Activated T-helper 2 cell treated with anti-CD3 and anti-CD28 coated beads, Interferon-gamma antibody, Interleukin-2, Interleukin-4, amounts not matched to agents 10 μg/mL and 5 μg/mL and 100 μg/mL, durations not matched to agents 14 hours and 24 hours and 36 hours (primary cell): ENCODE results near the gene ANO3. TPM values are rescaled to one million over a fixed set of nuclear protein-coding genes. Genes with fewer than 3 reads are reported as not detected.
"Not testable (repeated sequence)": the region's sequence is repeated elsewhere in the genome, so short reads cannot be mapped to it uniquely, and the experiment has no call there.

Experiments used
- DNase-seq: peaks from one replicate; pipeline ENCODE4 v3.0.0; 2021; ENCODE audit warnings: low spot score
- H3K27ac Mint-ChIP-seq: one replicate; pipeline ENCODE4 v1.8.0; 2021; ENCODE audit warnings: mixed read lengths
- H3K27me3 Mint-ChIP-seq: one replicate; pipeline ENCODE4 v1.8.0; 2021; ENCODE audit warnings: low read depth, mixed read lengths
- H3K36me3 Mint-ChIP-seq: one replicate; pipeline ENCODE4 v1.8.0; 2021; ENCODE audit warnings: low read depth, mixed read lengths
- H3K4me1 Mint-ChIP-seq: one replicate; pipeline ENCODE4 v1.8.0; 2021; ENCODE audit warnings: low read depth, mixed read lengths
- H3K4me3 Mint-ChIP-seq: one replicate; pipeline ENCODE4 v1.8.0; 2021; ENCODE audit warnings: low read depth, mild to moderate bottlenecking, moderate library complexity, mixed read lengths
- H3K9me3 Mint-ChIP-seq: one replicate; pipeline ENCODE4 v1.8.0; 2021; ENCODE audit warnings: mixed read lengths
- intact Hi-C: fragments of 100-400 bp; cut with micrococcal nuclease; formaldehyde crosslinking; loops from one replicate; pipeline ENCODE4 v1.15.1; 2023
- total RNA-seq: library from RNA; stranded (reverse); gene quantifications from 2 replicates; pipeline ENCODE4 v1.2.3, GENCODE V29; 2022

ANO3 gene
- total RNA-seq, 1 donor from 2014 or later: not detected

DNA sequence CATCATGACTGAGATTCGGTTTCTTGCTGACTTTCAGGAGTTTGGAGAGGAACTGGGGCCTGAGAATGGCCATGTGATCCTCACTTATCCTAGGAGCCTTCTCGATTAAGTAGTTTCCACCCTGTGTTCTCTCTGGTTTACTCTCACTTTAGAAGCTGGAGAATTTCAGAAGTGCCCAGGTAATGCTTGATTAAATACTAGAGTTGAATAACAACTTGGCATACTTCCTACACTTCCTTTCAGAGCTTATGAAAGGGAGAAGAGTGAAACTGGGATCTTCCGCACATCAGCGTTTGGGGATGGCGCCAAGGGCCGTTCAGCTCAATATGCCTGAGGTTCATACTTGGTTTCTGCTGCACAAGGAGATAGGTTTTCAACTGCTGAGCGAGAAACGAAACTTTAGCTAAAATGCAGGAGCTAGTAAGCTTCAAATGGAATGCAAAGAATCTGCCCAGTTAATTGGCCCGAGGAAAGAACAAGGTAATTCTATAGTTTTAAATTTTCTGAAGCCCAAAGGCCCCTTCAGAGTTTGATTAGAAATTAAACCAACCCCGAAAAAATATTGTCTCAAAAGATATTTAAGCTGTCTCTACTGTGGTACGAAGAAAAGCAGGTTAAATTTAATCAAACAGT is 241.0 kb downstream of the ANO3 start:
- Mint-ChIP-seq H3K4me3 (no peak overlapping the region), H3K27me3 (no peaks in the 10 kb centered on the region), H3K36me3 (no peaks in the 10 kb centered on the region), H3K4me1 (no peaks in the 10 kb centered on the region), H3K27ac (no peak overlapping the region), H3K9me3 (peaks cover 6% of the 10 kb centered on the region)
- DNase-seq: no peak
- intact Hi-C loops: no loop called here

DNA sequence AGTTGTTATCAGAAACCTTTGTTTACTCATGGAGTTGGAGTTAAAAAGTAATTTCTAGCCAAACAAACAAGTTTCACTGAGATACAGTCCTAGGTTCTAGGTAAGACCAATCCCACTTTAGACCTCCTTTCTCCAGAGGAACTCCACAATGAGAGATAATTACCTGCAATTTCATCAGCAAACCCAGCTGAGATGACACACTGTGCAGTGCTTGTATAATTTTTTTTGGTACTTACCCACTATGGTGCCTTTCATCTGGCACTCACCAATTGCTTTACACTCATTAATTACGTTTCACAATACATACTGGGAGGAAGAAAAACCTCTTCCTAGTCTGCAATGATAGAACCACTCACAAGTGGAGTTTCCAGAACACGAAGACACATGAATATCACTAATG is 242.0 kb downstream of the ANO3 start:
- Mint-ChIP-seq H3K9me3 (peaks cover 4% of the 10 kb centered on the region), H3K27me3 (no peaks in the 10 kb centered on the region), H3K27ac (no peak overlapping the region), H3K4me1 (no peaks in the 10 kb centered on the region), H3K4me3 (no peak overlapping the region), H3K36me3 (no peaks in the 10 kb centered on the region)
- no peak for DNase-seq
- intact Hi-C loops: no loop called here

DNA sequence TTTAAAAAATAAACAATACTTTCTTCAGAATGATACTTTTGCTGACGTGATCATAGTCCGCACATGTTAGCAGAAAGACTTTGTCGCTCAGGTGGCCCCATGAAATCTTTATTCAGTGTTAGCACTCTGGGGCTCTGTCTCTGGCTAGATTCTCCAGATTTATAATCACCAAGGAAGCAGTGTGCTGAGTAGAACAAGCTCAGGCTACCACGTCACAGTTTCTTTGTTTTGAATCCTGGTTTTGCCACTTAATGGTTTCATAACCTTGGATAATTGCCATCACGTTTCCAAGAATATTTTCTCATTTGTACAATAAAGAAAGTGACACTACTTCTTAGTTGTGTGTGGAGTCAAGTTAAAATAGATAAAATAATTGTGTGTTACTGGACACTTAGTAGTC is 244.0 kb downstream of the ANO3 start:
- Mint-ChIP-seq H3K36me3 (no peaks in the 10 kb centered on the region), H3K4me1 (no peaks in the 10 kb centered on the region), H3K9me3 (peaks cover 4% of the 10 kb centered on the region), H3K27ac (no peak overlapping the region), H3K27me3 (no peaks in the 10 kb centered on the region), H3K4me3 (no peak overlapping the region)
- intact Hi-C loops: no loop called here
- DNase-seq: no peak

DNA sequence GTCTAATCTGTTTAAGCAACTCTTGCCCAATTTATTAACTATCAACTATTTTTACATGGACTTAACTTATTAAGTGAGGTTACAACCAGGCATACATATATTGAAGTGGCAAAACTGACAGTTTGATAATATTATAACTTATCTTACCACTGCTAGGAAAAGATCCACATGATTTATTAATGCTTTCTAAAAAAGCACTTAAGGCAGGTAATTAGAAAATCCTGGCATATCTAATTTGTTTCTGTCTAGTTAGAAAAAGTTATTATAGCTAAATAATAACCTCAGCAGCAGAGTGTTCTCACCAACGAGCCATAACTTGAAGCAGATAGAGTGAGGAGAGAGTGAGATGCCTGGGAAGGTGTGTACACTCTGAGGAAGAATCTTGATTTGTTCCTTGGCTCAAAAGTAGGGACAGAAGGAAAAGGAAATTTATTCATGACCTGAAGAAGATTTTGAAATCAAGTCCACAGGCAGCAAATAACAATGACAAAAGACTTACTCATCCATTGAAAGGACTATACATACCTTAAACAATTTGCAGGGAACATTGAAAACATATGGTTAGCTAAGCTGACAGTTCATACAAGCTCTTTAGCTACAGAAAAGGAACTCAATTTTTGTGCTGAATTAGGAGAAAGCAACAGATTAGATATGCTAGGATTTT is 247.2 kb downstream of the ANO3 start:
- intact Hi-C loops: no loop called here
- no peaks in the 10 kb centered on the region for H3K4me1 Mint-ChIP-seq
- H3K9me3 Mint-ChIP-seq: peaks cover 4% of the 10 kb centered on the region
- H3K36me3 Mint-ChIP-seq: no peaks in the 10 kb centered on the region
- H3K4me3 Mint-ChIP-seq: no peak overlapping the region
- DNase-seq: no peak
- H3K27ac Mint-ChIP-seq: no peak overlapping the region
- no peaks in the 10 kb centered on the region for H3K27me3 Mint-ChIP-seq

DNA sequence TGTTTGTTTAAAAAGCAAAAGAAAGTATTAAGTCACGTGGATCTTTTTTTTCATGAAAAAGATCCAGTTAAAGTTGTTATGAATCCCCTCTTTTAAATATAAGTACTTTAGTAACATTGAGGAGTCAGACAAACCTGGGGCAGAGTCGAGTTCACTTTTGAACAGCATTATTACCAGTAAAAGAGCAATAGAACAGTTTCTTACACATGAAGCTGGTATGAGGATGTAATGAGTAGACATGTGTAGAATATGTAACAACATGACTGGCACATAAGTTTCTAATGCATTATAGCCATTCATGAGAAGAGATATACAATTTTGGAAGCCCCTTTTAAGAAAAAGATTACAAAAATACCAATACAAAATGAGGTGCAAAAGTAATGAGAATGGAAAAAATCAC is 247.8 kb downstream of the ANO3 start:
- Mint-ChIP-seq H3K9me3 (peaks cover 4% of the 10 kb centered on the region), H3K27me3 (no peaks in the 10 kb centered on the region), H3K4me1 (no peaks in the 10 kb centered on the region), H3K36me3 (no peaks in the 10 kb centered on the region), H3K27ac (no peak overlapping the region), H3K4me3 (no peak overlapping the region)
- intact Hi-C loops: no loop called here
- no peak for DNase-seq

DNA sequence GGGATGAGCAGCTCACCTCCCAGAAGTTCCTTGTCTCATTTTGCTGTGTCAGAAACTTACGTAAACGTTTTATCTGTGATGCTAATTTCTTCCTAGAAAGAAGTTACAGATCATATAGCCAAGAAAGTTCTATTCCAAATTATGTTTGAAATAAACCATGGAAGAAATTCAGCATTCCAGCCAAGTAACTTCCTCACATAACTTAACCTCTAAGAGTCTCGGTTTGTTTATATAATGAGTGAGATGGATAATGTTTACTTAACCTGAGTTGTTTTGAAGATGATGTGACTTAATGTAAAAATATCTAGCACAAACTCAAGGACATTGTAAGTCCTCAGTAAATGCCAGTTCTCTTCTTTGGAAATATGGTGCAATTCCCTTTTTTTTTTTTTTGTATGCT is 249.0 kb downstream of the ANO3 start:
- Mint-ChIP-seq H3K4me1 (no peaks in the 10 kb centered on the region), H3K27me3 (no peaks in the 10 kb centered on the region), H3K4me3 (no peak overlapping the region), H3K27ac (no peak overlapping the region), H3K9me3 (peaks cover 4% of the 10 kb centered on the region), H3K36me3 (no peaks in the 10 kb centered on the region)
- intact Hi-C loops: no loop called here
- DNase-seq: no peak

DNA sequence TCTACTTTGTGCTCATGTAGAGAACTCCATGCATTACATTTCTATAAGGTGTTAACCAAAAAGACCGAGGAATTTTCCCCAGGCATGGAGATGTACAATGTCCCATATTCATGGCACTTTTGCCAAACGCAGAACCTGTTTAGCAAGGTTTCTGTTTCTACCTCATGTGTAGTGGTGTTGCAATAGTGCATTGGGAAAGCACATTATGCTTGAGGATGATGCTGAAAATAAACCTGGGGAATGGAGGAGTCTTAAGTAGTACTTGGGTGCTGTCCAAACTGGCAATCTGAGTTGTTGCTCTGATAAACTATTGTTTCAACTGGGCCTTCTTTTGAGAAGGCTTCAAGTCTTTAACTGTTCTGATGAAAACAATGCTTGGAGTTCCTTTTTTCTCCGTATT is 251.6 kb downstream of the ANO3 start:
- H3K4me3 Mint-ChIP-seq: no peak overlapping the region
- no peak for DNase-seq
- intact Hi-C loops: no loop called here
- peaks cover 8% of the 10 kb centered on the region for H3K9me3 Mint-ChIP-seq
- no peak overlapping the region for H3K27ac Mint-ChIP-seq
- H3K4me1 Mint-ChIP-seq: no peaks in the 10 kb centered on the region
- H3K36me3 Mint-ChIP-seq: no peaks in the 10 kb centered on the region
- H3K27me3 Mint-ChIP-seq: no peaks in the 10 kb centered on the region

DNA sequence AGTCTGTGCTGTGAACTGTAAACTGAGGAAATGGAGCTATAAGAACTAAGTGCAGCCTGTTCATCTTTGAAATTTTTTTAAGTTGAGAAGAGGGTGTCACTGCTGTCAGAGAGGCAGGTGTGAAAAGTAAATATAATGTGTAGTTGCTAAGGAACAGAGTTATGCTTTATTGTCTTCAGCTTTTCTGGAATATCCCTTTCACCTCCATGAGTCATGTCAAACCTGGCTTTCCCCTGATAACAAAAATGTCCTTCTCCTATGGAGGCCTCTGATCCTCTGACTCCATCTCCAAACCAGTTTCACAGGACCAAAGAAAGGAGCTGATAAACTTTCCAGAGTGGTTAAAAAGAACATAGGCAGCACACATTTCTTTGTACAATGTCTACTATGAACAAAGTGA is 252.9 kb downstream of the ANO3 start:
- intact Hi-C loops: no loop called here
- peaks cover 14% of the 10 kb centered on the region for H3K9me3 Mint-ChIP-seq
- no peaks in the 10 kb centered on the region for H3K4me1 Mint-ChIP-seq
- no peaks in the 10 kb centered on the region for H3K27me3 Mint-ChIP-seq
- DNase-seq: no peak
- H3K4me3 Mint-ChIP-seq: no peak overlapping the region
- no peaks in the 10 kb centered on the region for H3K36me3 Mint-ChIP-seq
- no peak overlapping the region for H3K27ac Mint-ChIP-seq

DNA sequence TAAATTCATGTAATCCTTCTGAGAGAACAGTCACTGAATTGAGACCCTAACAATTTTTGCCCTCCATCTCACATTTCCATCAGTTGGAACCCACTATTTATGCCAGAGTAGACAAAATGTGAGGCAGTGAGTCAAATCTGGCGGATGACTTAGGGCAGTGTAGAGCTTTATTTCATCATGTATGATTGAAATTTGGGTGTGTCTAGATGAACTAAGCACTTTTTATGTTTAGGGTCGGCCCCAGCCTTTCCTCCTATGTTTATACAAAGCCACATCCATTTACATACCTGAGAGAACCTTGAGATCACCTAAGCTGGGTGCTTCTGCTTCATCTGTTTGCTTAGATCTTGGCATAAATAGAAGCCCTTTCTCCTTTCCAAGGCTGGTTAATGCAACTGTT is 255.1 kb downstream of the ANO3 start:
- no peak overlapping the region for H3K4me3 Mint-ChIP-seq
- DNase-seq: no peak
- no peaks in the 10 kb centered on the region for H3K4me1 Mint-ChIP-seq
- H3K9me3 Mint-ChIP-seq: peaks cover 26% of the 10 kb centered on the region
- H3K27ac Mint-ChIP-seq: no peak overlapping the region
- no peaks in the 10 kb centered on the region for H3K36me3 Mint-ChIP-seq
- no peaks in the 10 kb centered on the region for H3K27me3 Mint-ChIP-seq
- intact Hi-C loops: no loop called here

DNA sequence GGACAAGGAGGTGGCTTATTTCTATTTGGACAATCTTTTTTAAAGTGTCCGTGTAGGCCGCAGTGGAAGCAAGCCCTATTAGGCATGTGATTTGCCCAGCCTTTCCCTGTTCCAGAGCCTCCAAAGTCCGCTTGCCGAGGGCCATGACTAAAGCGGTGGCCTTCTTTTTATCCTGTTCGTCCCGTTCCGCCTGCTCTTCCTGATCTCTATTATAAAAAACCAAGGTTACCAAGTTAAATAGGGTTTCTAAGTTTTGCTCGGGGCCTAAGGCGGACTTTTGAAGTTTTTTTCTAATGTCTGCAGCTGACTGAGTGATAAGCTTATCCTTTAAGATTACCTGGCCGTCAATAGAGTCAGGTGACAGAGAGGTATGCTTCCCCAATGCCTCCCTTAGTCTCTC is 261.8 kb downstream of the ANO3 start:
- no peak overlapping the region for H3K27ac Mint-ChIP-seq
- H3K4me1 Mint-ChIP-seq: no peaks in the 10 kb centered on the region
- H3K9me3 Mint-ChIP-seq: peaks cover 30% of the 10 kb centered on the region
- H3K4me3 Mint-ChIP-seq: no peak overlapping the region
- intact Hi-C loops: no loop called here
- no peaks in the 10 kb centered on the region for H3K36me3 Mint-ChIP-seq
- no peak for DNase-seq
- H3K27me3 Mint-ChIP-seq: no peaks in the 10 kb centered on the region

DNA sequence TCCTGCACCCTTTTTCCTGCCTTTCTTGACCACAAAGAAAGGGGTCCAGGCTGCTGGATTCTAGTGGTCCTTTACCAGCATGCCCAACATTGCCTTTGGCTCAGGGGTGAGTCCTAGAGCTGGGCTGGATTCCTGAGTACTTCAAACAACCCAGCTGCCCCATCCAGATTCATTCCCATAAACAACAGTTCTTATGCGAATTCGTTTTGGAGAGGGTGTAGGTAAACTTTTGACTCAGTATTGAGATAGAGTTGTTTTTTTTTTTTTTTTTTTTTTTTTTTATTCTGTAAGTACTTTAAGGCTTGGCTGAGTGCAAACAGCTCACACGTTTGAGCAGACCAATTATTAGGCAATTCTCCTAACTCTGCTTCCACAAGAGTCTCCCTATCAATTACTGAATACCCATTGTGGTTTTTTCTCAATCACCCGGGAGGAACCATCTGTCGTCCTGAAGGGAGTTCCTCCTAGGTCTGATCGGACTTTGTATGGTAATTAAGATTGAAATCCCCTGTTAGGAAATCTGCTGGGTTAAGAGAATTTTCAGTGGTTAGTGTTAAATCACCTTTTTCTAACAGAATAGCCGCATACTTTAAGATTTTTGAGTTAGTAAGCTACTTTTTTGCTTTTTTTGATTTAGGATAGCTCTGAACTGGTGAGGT is 263.4 kb downstream of the ANO3 start:
- H3K4me1 Mint-ChIP-seq, H3K27ac Mint-ChIP-seq, DNase-seq, H3K27me3 Mint-ChIP-seq, intact Hi-C loops, H3K4me3 Mint-ChIP-seq, H3K36me3 Mint-ChIP-seq: not testable (repeated sequence)
- H3K9me3 Mint-ChIP-seq: peaks cover 23% of the 10 kb centered on the region

DNA sequence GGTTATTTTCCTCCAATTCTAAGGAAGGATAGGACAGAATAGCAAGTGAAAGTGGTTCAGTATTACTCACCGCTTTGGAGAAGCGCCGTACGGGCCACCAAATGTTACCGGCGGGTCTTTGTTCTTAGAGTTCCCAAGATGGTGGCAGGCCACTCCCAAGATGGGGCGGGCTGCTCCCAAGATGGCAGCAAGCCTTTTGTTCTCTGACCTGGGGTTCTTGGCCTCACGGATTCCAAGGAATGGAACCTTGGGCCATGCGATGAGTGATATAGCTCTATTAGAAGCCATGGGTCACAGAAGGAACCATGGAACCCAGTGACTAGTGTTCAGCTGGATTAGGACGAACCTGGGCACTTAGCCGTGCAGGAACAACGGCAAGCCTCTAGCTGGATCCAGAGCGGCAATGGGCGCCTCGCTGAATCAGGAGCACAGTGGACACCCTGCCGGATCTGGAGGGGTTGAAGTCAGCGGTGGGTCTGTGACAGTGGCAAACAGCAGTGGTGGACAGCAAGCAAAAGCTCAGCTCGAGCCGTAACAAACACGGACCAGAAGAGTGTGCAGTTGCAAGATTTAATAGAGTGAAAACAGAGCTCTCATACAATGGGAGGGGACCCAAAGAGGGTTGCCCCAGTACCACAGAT is 265.2 kb downstream of the ANO3 start:
- H3K27me3 Mint-ChIP-seq, intact Hi-C loops, H3K4me3 Mint-ChIP-seq, DNase-seq, H3K4me1 Mint-ChIP-seq, H3K36me3 Mint-ChIP-seq, H3K27ac Mint-ChIP-seq: not testable (repeated sequence)
- peaks cover 29% of the 10 kb centered on the region for H3K9me3 Mint-ChIP-seq

DNA sequence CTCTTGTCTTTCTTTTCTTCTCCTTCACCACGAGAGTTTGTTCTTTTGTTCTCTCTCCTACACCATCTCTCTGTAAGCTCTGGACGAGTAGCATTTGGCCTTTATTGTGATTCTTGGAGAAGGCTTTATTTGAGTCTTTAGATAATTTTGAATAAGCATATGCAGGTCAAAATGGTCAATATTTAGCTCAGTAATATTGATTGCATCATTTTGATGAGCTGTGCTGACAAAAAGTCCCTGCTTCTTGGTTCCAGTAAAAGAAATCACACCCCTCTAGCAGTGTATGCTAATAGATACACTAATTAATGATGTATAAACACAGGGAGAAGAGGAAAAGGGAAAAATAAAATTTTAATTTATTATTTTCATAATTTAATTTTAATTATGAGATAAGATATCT is 266.0 kb downstream of the ANO3 start:
- Mint-ChIP-seq H3K36me3 (no peaks in the 10 kb centered on the region), H3K27me3 (no peaks in the 10 kb centered on the region), H3K9me3 (peaks cover 31% of the 10 kb centered on the region), H3K4me3 (no peak overlapping the region), H3K27ac (no peak overlapping the region), H3K4me1 (no peaks in the 10 kb centered on the region)
- no peak for DNase-seq
- intact Hi-C loops: no loop called here
